GM18508 (cell line): ENCODE results near the gene XYLT1.

ENCODE experiments used
- ATAC-seq: cut with Tn5 transposase; IDR thresholded peaks from one replicate; pipeline ENCODE4 v1.9.1; 2021; ENCODE audit warnings: moderate number of reproducible peaks; ENCODE audit not compliant: insufficient read depth, unreplicated experiment

XYLT1 gene

GRCh38 chr16:17144431-17144830, 326.3 kb downstream of the XYLT1 start:
- ATAC-seq: no peak

- no peak for ATAC-seq
Measured at GRCh38 chr16:17143546-17144419, 327.0 kb downstream of the XYLT1 start.

GRCh38 chr16:17138801-17139200, 332.0 kb downstream of the XYLT1 start:
- no peak for ATAC-seq

- no peak for ATAC-seq
Measured at GRCh38 chr16:17135439-17135838, 335.3 kb downstream of the XYLT1 start.

- no peak for ATAC-seq
Measured at GRCh38 chr16:17134586-17134985, 336.2 kb downstream of the XYLT1 start.

- no peak for ATAC-seq
Measured at GRCh38 chr16:17133851-17134250, 336.9 kb downstream of the XYLT1 start.

- no peak for ATAC-seq
Measured at GRCh38 chr16:17131351-17131750, 339.4 kb downstream of the XYLT1 start.

GRCh38 chr16:17130733-17131132, 340.0 kb downstream of the XYLT1 start:
- no peak for ATAC-seq

- no peak for ATAC-seq
Measured at GRCh38 chr16:17129971-17130370, 340.8 kb downstream of the XYLT1 start.

- ATAC-seq: no peak
Measured at GRCh38 chr16:17128791-17129190, 342.0 kb downstream of the XYLT1 start.

GRCh38 chr16:17126156-17126555, 344.6 kb downstream of the XYLT1 start:
- ATAC-seq: no peak

GRCh38 chr16:17125671-17126070, 345.1 kb downstream of the XYLT1 start:
- no peak for ATAC-seq

GRCh38 chr16:17117906-17118577, 352.7 kb downstream of the XYLT1 start:
- no peak for ATAC-seq

GRCh38 chr16:17116595-17117322, 354.0 kb downstream of the XYLT1 start:
- ATAC-seq: no peak

- ATAC-seq: no peak
Measured at GRCh38 chr16:17109413-17109812, 361.3 kb downstream of the XYLT1 start.

- ATAC-seq: no peak
Measured at GRCh38 chr16:17108596-17108995, 362.2 kb downstream of the XYLT1 start.

- ATAC-seq: no peak
Measured at GRCh38 chr16:17107450-17107849, 363.3 kb downstream of the XYLT1 start.

GRCh38 chr16:17106243-17106791, 364.4 kb downstream of the XYLT1 start:
- no peak for ATAC-seq

GRCh38 chr16:17105239-17105797, 365.4 kb downstream of the XYLT1 start:
- no peak for ATAC-seq

GRCh38 chr16:17104654-17105053, 366.1 kb downstream of the XYLT1 start:
- ATAC-seq: no peak
